OCI-LY3 (cell line): ENCODE results near the gene CP.
"Not testable (repeated sequence)": the region's sequence is repeated elsewhere in the genome, so short reads cannot be mapped to it uniquely, and the experiment has no call there.

Source experiments
- H2AFZ ChIP-seq: fragments of 200-600, 300-600 bp; shearing (Covaris generic); 2 replicates; pipeline ENCODE4 v1.6.0; 2014; ENCODE audit warnings: antibody characterized with exemption, low read depth, low read length
- H3K27ac ChIP-seq: fragments of 200-600, 300-600 bp; sonication (generic); 2 replicates; pipeline ENCODE4 v1.5.1; 2014; ENCODE audit warnings: mild to moderate bottlenecking, low read length, moderate library complexity, mixed read lengths
- H3K27me3 ChIP-seq: fragments of 200-600, 300-600 bp; sonication (generic); 2 replicates; pipeline ENCODE4 v1.6.1; 2014; ENCODE audit warnings: low read depth, low read length, mixed read lengths
- H3K36me3 ChIP-seq: fragments of 200-600, 300-600 bp; sonication (generic); replicated peaks from 2 replicates; pipeline ENCODE3; 2014; ENCODE audit warnings: low read depth, low read length, mixed read lengths
- H3K4me1 ChIP-seq: fragments of 300-600, 200-600 bp; sonication (generic); 2 replicates; pipeline ENCODE4 v1.6.1; 2014; ENCODE audit warnings: low read length, mixed read lengths
- H3K4me2 ChIP-seq: fragments of 200-600, 300-600 bp; sonication (generic); 2 replicates; pipeline ENCODE4 v1.6.1; 2014; ENCODE audit warnings: low read length, mixed read lengths
- H3K4me3 ChIP-seq: fragments of 300-600, 200-600 bp; sonication (generic); 2 replicates; pipeline ENCODE4 v1.5.1; 2014; ENCODE audit warnings: antibody characterized with exemption, mild to moderate bottlenecking, low read length, moderate library complexity
- H3K79me2 ChIP-seq: fragments of 300-600, 200-600 bp; shearing (Covaris generic); 2 replicates; pipeline ENCODE4 v1.6.1; 2014; ENCODE audit warnings: mild to moderate bottlenecking, low read length, mixed read lengths
- H3K9ac ChIP-seq: fragments of 300-600, 200-600 bp; shearing (Covaris generic); 2 replicates; pipeline ENCODE4 v1.6.0; 2014; ENCODE audit warnings: mild to moderate bottlenecking, low read length, moderate library complexity
- H3K9me3 ChIP-seq: fragments of 200-600, 300-600 bp; shearing (Covaris generic); 2 replicates; pipeline ENCODE4 v1.6.1; 2014; ENCODE audit warnings: low read length, mixed read lengths; ENCODE audit not compliant: insufficient read depth
- H4K20me1 ChIP-seq: fragments of 200-600, 300-600 bp; sonication (generic); 2 replicates; pipeline ENCODE4 v1.6.1; 2016; ENCODE audit warnings: low read length, mixed read lengths; ENCODE audit not compliant: insufficient read depth
- EZH2phosphoT487 ChIP-seq: fragments of 200-600 bp; shearing (Covaris generic); IDR thresholded peaks from 2 replicates; pipeline ENCODE4 v1.6.1; 2018; ENCODE audit warnings: antibody characterized with exemption, mixed run types, low read depth
- TF ChIP-seq, protein P1 (sequence below): fragments of 200-600, 300-600 bp; sonication (generic); IDR thresholded peaks from 2 replicates; pipeline ENCODE4 v1.5.1; 2014; ENCODE audit warnings: antibody characterized with exemption, low read length, low read depth

Gene CP

DNA sequence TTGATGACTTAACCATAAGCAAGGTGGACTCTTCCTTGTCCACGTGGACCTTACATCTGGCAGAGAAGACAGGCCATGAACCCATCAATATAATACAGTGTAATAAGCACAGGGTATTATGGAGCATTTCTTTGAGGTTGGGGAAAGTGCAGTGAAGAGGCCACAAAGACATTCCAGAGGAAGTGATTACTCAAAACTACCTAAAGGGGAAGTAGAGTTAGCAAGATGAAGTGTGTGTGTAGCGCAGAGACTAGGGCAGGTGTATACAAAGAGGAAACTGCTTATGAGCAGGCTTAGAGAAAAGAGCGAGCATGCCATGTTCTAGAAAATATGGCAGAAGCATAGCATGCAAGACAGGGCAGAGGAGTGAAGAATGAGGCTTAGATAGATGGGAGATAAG is 17.9 kb downstream of the CP start:
- Histone ChIP-seq H3K4me3 (peak overlapping the region; percentile 33; the same call in 1 of the 2 replicates), H2AFZ (0 out of 2 replicates have a peak overlapping the region, but pooled peaks have one; percentile 18), H3K36me3 (no peaks in the 10 kb centered on the region), H3K79me2 (no peaks in the 10 kb centered on the region), H3K9ac (no peak overlapping the region), H3K9me3 (no peaks in the 10 kb centered on the region), H4K20me1 (no peaks in the 10 kb centered on the region), H3K4me1 (peaks cover 30% of the 10 kb centered on the region), H3K4me2 (peak overlapping the region; percentile 70), H3K27me3 (no peaks in the 10 kb centered on the region; the same call in 1 of the 2 replicates), H3K27ac (peak overlapping the region; percentile 36)
- no peak for TF ChIP-seq EZH2phosphoT487
- TF ChIP-seq, protein P1, sequence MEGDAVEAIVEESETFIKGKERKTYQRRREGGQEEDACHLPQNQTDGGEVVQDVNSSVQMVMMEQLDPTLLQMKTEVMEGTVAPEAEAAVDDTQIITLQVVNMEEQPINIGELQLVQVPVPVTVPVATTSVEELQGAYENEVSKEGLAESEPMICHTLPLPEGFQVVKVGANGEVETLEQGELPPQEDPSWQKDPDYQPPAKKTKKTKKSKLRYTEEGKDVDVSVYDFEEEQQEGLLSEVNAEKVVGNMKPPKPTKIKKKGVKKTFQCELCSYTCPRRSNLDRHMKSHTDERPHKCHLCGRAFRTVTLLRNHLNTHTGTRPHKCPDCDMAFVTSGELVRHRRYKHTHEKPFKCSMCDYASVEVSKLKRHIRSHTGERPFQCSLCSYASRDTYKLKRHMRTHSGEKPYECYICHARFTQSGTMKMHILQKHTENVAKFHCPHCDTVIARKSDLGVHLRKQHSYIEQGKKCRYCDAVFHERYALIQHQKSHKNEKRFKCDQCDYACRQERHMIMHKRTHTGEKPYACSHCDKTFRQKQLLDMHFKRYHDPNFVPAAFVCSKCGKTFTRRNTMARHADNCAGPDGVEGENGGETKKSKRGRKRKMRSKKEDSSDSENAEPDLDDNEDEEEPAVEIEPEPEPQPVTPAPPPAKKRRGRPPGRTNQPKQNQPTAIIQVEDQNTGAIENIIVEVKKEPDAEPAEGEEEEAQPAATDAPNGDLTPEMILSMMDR: no peak

DNA sequence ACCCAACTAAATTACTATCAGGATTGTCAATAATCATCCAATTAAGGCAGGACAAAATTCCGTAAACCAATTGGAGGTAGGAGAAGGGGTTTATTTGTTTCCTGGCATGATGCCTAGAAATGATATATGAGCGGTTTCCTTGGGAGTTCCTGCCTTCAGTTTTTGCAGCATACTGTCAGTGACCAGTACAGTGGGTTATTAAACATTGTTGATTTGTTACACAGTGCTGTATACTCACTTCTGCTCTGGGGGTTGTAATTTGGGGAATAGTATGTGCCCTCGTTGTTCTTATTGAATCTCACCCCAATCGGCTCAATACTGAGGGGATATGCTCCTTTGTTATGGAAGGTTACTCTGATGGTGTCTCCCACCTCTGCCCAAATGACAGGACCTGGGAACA is 22.2 kb downstream of the CP start:
- Histone ChIP-seq H4K20me1 (no peaks in the 10 kb centered on the region), H3K9me3 (no peaks in the 10 kb centered on the region), H3K27ac (no peak overlapping the region), H3K4me2 (no peak overlapping the region), H3K79me2 (no peaks in the 10 kb centered on the region), H3K4me1 (peaks cover 41% of the 10 kb centered on the region), H2AFZ (no peak overlapping the region), H3K36me3 (no peaks in the 10 kb centered on the region), H3K9ac (no peak overlapping the region), H3K4me3 (no peak overlapping the region), H3K27me3 (peaks cover 9% of the 10 kb centered on the region; the same call in 1 of the 2 replicates)
- TF ChIP-seq, protein P1: no peak
- TF ChIP-seq EZH2phosphoT487: no peak

DNA sequence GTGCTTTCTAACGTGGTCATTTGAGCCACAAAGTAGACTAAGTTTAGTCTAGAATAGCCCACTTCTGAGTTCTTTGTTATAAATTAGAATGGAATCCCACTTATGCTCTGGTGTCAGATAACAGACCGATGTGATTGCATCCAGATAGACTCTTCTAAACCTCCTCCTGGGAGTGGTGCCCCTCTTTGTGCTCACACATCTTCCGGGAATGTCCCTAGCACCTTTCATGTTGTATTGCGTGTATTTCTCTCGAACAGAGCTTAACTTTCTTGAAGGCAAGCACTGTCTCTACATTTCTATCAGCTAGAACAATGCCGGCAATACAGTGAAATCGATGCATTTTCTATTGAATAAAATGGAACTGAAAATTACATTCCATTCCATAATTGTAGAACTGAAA is 23.0 kb downstream of the CP start:
- Histone ChIP-seq H4K20me1 (no peaks in the 10 kb centered on the region), H3K9me3 (no peaks in the 10 kb centered on the region), H3K79me2 (no peaks in the 10 kb centered on the region), H2AFZ (no peak overlapping the region), H3K36me3 (no peaks in the 10 kb centered on the region), H3K9ac (no peak overlapping the region), H3K4me2 (peak overlapping the region; percentile 64), H3K4me3 (peak overlapping the region; percentile 45), H3K27ac (no peak overlapping the region), H3K4me1 (peaks cover 33% of the 10 kb centered on the region), H3K27me3 (peaks cover 9% of the 10 kb centered on the region; the same call in 1 of the 2 replicates)
- TF ChIP-seq, protein P1: no peak
- no peak for TF ChIP-seq EZH2phosphoT487

DNA sequence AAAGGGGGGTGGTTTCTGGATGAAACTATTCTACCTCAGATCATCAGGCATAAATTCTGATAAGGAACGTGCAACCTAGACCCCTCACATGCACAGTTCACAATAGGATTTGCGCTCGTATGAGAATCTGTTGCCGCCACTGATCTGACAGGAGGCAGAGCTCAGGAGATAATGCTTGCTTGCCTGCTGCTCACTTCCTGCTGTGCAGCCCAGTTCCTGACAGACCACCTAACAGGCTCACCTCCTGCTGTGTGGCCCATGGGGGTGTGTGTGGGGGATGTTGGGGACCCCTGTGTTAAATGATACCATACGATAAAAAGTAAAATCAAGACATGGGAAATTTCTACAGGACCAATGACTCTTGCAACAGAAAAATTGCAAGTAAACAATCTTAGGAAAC is 24.0 kb downstream of the CP start:
- no peaks in the 10 kb centered on the region for H3K9me3 ChIP-seq
- no peak overlapping the region for H3K9ac ChIP-seq
- TF ChIP-seq EZH2phosphoT487: no peak
- TF ChIP-seq, protein P1: no peak

DNA sequence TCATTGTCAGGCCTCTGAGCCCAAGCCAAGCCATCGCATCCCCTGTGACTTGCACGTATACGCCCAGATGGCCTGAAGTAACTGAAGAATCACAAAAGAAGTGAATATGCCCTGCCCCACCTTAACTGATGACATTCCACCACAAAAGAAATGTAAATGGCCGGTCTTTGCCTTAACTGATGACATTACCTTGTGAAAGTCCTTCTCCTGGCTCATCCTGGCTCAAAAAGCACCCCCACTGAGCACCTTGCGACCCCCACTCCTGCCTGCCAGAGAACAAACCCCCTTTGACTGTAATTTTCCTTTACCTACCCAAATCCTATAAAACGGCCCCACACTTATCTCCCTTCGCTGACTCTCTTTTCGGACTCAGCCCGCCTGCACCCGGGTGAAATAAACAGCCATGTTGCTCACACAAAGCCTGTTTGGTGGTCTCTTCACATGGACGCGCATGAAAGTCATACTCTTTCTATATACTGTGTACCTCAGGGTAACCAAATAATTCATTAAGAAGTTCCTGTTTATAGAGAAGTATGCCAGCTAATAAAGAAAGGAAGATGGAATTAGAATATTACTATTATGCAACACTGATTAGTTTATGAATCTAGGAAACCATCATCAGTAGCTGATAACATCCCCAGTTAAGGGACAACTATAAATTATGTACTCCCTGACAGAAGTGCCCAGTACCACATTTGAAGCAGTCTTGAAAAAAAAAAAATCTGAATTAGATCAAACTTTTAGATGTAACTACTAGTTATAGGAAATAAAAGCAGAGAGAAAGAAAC is 24.6 kb downstream of the CP start:
- H3K4me1 ChIP-seq: peaks cover 26% of the 10 kb centered on the region
- not testable (repeated sequence) for H3K4me3 ChIP-seq, H3K27ac ChIP-seq, H3K4me2 ChIP-seq, H3K9ac ChIP-seq, H4K20me1 ChIP-seq, H3K79me2 ChIP-seq, H3K36me3 ChIP-seq, H3K9me3 ChIP-seq, H3K27me3 ChIP-seq, H2AFZ ChIP-seq

More for the DNA sequence above, 24.0 kb downstream of the CP start:
- H3K4me2 ChIP-seq: peak overlapping the region; percentile 11; the same call in 1 of the 2 replicates
- H4K20me1 ChIP-seq: no peaks in the 10 kb centered on the region
- H3K79me2 ChIP-seq: no peaks in the 10 kb centered on the region
- no peak overlapping the region for H2AFZ ChIP-seq
- H3K27me3 ChIP-seq: peaks cover 9% of the 10 kb centered on the region; the same call in 1 of the 2 replicates
- no peaks in the 10 kb centered on the region for H3K36me3 ChIP-seq
- no peak overlapping the region for H3K4me3 ChIP-seq
- H3K27ac ChIP-seq: no peak overlapping the region
- peaks cover 26% of the 10 kb centered on the region for H3K4me1 ChIP-seq
